GM21423 (cell line): ENCODE data around the gene SLC15A4.

ENCODE experiments used
- ATAC-seq: cut with Tn5 transposase; IDR thresholded peaks from one replicate; pipeline ENCODE4 v1.9.1; 2021; ENCODE audit warnings: mild to moderate bottlenecking, moderate library complexity; ENCODE audit not compliant: unreplicated experiment

Gene SLC15A4

GRCh38 chr12:128763395-128763794, 60.4 kb downstream of the SLC15A4 start:
- no peak for ATAC-seq

- no peak for ATAC-seq
Measured at GRCh38 chr12:128761379-128761790, 62.4 kb downstream of the SLC15A4 start.

- no peak for ATAC-seq
Measured at GRCh38 chr12:128755566-128755965, 68.2 kb downstream of the SLC15A4 start.

- no peak for ATAC-seq
Measured at GRCh38 chr12:128754275-128754674, 69.5 kb downstream of the SLC15A4 start.

- no peak for ATAC-seq
Measured at GRCh38 chr12:128753438-128753837, 70.3 kb downstream of the SLC15A4 start.

GRCh38 chr12:128752386-128752785, 71.4 kb downstream of the SLC15A4 start:
- ATAC-seq, result no peak

- no peak for ATAC-seq
Measured at GRCh38 chr12:128747441-128747840, 76.3 kb downstream of the SLC15A4 start.

GRCh38 chr12:128745772-128746689, 77.7 kb downstream of the SLC15A4 start:
- no peak for ATAC-seq

- no peak for ATAC-seq
Measured at GRCh38 chr12:128743916-128744315, 79.8 kb downstream of the SLC15A4 start.
